ENCODE results near the gene SLC39A11.
"Not testable (repeated sequence)": the region's sequence is repeated elsewhere in the genome, so short reads cannot be mapped to it uniquely, and the experiment has no call there.

The SLC39A11 gene

DNA sequence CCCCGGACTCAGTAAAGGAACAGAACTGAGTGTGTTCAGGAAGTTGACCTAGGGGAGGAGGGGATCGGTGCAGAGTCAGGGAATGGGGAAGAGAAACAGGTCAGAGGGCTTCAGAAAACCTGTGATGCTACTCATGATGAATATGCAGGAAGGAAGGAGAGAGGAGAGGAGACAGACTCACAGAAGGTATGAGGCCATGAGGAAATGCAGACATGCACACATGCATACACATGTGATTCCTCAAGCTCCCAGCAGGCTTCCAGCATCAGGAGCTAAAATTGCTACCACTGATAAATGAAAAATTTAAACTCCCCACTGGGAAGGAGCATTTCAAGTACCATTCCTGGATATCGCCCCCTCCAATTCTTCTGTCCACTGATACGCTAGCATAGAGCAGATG, 262.6 kb downstream of the SLC39A11 start:
- no peak for DNase-seq (ENCODE audit: low spot score)

DNA sequence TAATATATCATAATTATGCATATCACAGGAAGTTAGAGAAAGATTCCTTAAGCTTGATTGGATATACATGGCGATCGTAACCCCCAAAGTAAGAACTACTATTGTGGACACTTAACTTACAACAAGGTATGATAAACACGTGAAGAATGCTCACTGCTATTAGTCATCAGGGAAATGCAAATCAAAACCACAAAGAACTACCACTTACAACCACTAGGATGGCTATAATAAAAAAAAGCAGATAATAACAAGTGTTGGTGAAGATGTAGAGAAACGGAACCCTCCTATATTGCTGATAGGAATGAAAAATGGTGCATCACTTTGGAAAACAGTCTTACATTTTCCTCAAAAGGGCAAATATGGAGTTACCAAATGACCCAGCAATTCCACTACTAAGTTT, 265.9 kb downstream of the SLC39A11 start:
- peak; percentile 21 for DNase-seq (ENCODE audit: low spot score)

DNA sequence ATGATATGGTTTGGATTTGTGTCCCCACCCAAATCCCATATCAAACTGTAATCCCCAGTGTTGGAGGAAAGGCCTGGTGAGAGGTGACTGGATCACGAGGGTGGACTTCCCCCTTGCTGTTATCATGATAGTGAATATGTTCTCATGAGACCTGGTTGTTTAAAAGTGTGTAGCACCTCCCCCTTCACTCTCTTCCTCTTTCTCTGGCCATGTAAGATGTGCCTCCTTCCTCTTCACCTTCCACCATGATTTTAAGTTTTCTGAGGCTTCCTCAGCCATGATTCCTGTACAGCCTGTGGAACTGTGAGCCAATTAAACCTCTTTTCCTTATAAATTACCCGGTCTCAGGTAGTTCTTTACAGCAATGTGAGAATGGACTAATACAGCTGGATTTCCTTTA, 266.4 kb downstream of the SLC39A11 start:
- not testable (repeated sequence) for DNase-seq (ENCODE audit: low spot score)

GRCh38 chr17:72825218-72825617, 267.3 kb downstream of the SLC39A11 start:
- no peak for DNase-seq (ENCODE audit: low spot score)

GRCh38 chr17:72824267-72824666, 268.2 kb downstream of the SLC39A11 start:
- DNase-seq (ENCODE audit: low spot score) = not testable (repeated sequence)

- DNase-seq (ENCODE audit: low spot score) = no peak
Observed at GRCh38 chr17:72822358-72823023, 270.0 kb downstream of the SLC39A11 start.

DNA sequence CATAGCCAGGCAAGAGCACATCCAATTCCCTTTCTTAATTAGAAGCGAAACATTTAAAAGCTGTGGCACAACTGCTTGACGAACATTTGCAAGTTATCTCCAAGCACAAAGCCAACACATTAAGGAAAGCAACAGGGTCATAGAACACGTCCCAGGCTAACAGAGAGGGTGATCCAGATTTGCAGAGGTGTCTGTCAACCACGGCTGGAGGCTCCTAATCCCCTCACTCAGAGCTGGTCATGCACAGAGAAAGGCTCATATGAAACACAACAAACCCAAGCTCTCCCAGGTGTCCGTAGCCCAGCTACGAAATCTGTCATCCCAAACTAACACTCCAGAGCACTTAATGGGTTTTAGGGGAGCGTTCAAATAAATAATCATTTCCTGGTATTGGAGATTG, 276.1 kb downstream of the SLC39A11 start:
- no peak for DNase-seq (ENCODE audit: low spot score)

DNA sequence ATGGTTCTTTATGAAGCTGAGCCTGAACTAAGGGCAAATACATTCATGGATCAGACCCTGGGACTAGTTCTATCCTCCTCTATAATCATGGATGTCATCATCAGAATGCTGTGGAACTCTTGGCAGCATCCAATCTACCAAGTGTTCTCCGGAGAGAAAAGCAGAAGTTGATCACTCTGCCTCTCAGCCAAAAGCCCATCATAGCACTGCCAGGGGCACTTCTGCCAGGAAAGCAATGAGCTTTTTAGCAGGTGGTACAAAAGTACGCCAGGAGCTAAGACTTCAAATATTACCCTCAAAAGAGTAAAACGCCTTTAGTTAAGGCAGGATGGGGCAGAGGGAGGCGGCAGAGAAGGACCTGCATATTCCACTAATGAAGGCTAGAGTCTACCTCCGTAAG, 279.0 kb downstream of the SLC39A11 start:
- no peak for DNase-seq (ENCODE audit: low spot score)

- DNase-seq (ENCODE audit: low spot score) = no peak
Observed at GRCh38 chr17:72812823-72813222, 279.7 kb downstream of the SLC39A11 start.

DNA sequence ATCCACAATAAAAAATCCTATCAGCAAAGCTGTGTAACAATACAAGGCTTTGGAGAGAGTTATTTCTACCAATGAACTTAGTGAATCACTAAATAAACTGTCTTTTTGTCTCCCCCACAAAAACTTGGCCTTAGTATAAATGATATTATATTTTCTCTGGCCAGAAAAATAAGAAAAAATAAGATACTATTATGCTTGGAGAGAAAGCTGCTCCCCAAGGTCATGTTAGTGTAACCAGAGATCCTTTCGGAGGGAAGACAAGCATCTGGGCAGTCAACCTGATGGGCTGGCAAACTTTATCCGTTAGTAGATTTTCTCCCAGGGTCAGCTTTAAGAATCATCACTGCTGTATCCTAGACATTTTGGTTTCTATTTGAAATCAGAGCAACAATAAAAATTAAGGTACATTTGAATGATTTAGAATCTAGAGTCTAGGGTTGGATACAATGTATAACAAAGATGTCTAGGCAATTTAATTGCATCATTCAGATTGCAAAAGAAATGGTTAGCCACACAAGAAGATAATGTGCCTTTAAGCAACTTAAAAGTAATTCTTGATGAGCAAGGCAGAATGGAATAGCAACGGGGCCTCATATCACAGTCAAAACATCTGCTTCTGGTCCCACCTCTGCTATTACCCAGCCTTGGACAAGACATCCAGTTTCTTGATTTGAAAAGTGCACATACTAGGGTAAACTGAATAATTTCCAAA, 280.4 kb downstream of the SLC39A11 start:
- no peak for DNase-seq (ENCODE audit: low spot score)

- no peak for DNase-seq (ENCODE audit: low spot score)
Observed at GRCh38 chr17:72810991-72811508, 281.4 kb downstream of the SLC39A11 start.

- DNase-seq (ENCODE audit: low spot score) = no peak
Observed at GRCh38 chr17:72806011-72806410, 286.5 kb downstream of the SLC39A11 start.

DNA sequence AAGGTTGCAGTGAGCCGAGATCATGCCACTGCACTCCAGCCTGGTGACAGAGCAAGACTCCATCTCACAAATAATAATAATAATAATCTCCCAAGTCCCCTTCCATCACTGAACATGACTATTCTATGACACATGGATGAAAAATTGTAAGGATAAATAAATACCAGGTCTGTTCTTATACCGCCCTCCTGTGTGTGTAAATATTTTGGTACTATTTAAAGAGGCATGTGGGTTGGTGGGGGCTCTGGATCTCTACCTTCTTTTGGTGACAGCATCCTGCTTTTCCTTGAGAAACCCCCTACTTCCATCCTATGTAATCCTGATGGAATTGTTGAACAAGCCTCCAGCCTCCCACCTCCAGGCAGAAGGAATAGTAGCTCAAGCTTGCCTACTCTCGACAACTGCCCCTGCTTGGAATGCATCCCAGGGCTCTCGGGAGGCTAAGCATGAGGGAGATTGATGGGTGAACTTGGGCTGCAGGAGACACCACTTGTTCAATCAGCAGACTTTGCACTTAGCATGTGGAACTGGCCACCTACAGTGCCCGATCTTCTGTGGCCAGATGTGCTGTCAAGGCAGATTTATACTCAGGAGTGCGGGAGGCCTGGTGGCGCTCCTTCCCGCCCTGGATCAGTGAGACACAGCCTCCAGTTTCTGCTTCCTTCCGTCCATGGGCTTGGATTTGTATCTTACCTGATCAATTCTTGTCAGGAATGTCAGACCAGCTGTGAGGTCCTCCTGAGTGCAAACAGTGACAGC, 287.4 kb downstream of the SLC39A11 start:
- DNase-seq (ENCODE audit: low spot score) = no peak

GRCh38 chr17:72802726-72803125, 289.8 kb downstream of the SLC39A11 start:
- no peak for DNase-seq (ENCODE audit: low spot score)

- no peak for DNase-seq (ENCODE audit: low spot score)
Observed at GRCh38 chr17:72797142-72797541, 295.3 kb downstream of the SLC39A11 start.

GRCh38 chr17:72795941-72796340, 296.5 kb downstream of the SLC39A11 start:
- no peak for DNase-seq (ENCODE audit: low spot score)

- no peak for DNase-seq (ENCODE audit: low spot score)
Observed at GRCh38 chr17:72794152-72794551, 298.3 kb downstream of the SLC39A11 start.

DNA sequence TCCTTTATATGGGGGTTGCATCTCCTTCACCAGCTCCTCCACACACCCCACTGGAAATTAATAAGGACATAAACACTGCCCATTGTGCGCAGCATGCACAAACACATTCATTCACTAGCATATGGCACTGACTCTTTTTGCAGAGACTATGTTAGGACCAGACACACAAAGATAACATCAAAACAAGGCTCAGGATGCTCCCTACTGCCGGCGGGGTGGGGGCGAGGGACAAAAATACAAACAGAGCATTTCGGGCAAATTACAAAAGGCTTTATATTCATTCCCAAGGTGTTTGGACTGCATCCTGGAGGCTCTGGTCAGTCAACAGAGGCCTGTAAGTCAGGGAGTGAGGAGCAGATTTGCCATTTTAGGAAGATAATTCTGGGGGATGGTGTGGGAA, 299.7 kb downstream of the SLC39A11 start:
- no peak for DNase-seq (ENCODE audit: low spot score)

- DNase-seq (ENCODE audit: low spot score) = no peak
Observed at GRCh38 chr17:72790190-72790589, 302.3 kb downstream of the SLC39A11 start.

DNA sequence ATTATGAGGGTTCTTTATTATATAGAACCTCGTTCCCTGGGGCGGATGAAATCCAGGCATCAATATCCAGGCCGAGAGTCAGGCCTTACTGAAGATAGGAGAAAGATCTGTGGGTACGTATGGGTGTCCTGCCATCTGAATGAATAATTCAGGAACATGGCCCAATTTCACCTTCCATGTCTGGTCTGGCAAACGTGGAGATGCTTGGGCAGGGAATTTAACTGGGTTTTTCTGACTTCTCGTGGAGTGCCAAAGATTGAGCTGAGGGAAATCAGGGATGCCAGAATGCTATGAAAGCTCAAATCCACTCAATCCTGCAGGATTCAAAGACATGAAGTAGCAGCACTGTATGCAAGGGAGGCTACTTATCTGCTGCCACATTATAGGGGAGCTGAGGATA, 302.8 kb downstream of the SLC39A11 start:
- no peak for DNase-seq (ENCODE audit: low spot score)

DNA sequence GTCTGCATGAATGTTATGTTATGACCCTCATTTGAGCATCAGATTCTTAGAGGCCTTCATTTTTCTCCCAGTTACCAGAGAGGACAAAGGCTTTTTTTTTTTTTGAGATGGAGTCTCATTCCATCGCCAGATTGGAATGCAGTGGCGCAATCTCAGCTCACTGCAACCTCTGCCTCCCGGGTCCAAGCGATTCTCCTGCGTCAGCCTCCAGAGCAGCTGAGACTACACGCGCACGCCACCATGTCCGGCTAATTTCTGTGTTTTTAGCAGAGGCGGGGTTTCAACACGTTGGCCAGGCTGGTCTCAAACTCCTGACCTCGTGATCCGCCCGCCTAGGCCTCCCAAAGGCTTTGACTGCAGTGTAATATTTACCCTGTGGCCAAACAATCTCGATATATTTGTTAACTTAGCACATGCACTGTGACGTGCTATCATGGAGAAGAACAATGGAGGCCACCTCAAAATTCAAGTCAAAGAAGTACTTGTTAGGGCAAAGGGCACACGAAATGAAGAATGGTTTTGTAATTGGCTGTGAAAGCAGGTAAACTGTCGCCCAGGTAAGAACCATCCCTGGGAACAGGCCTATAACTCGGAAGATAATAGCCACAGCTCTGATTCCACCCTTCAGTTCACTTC, 303.4 kb downstream of the SLC39A11 start:
- no peak for DNase-seq (ENCODE audit: low spot score)

DNA sequence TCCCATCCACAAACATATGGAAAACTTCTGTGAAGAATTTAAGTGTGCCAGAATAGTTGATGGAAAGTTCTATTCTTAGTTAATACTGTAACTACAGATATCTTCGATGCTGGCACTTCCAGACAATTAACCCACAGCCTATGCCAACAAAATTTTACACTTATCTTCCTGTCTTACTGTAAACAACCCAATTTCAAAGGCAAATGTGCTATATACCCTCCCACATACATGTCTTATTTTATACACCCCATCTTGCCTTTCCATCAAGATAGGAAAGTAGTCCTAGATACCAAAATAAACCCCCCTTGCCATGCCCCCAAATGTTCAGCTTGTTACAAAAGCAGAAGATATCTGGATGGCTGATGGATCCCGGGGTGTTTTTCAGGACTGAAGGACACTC, 306.3 kb downstream of the SLC39A11 start:
- DNase-seq (ENCODE audit: low spot score) = no peak
